ENCODE measurements around the gene RGS7. TPM values are rescaled to one million over a fixed set of nuclear protein-coding genes. Genes with fewer than 3 reads are reported as not detected.

The RGS7 gene
- total and polyA plus RNA-seq, 2 of the 8 experiments (the other 6 are each of a cell fraction or from before 2014, with no cell fraction given) = 1.6 to 3.0 TPM

- H3K27me3 ChIP-seq (replicated peaks in 1 of 4; ENCODE audit: control insufficient read depth in 3 of 4, extremely low read depth in 1 of 4, insufficient read depth in 3 of 4, low read length in 3 of 4) = no peaks in the 10 kb centered on the region
- H3K79me2 ChIP-seq (ENCODE audit: control insufficient read depth in 1 of 2, insufficient read depth in 2 of 2, low read length in 2 of 2) = no peaks in the 10 kb centered on the region
- no peaks in the 10 kb centered on the region for H3K79me1 ChIP-seq (ENCODE audit: low read depth, low read length)
- H3K4ac ChIP-seq (replicated peaks; ENCODE audit: insufficient read length, low read depth, low read length) = no peak overlapping the region
- H3K9ac ChIP-seq (replicated peaks in 1 of 4; ENCODE audit: extremely low read depth in 1 of 4, low read depth in 3 of 4, low read length in 3 of 4) = no peak overlapping the region
- H3K27ac ChIP-seq (ENCODE audit: low read depth, low read length) = no peak overlapping the region
- no peak overlapping the region for H3K4me3 ChIP-seq (ENCODE audit: extremely low read depth in 1 of 4, insufficient read depth in 2 of 4, low read depth in 3 of 4, low read length in 4 of 4)
- ChIA-PET CTCF (ENCODE audit: partially characterized antibody) (no interaction called here), POLR2A (ENCODE audit: partially characterized antibody) (no interaction called here)
- no peak overlapping the region for H3K4me2 ChIP-seq (ENCODE audit: insufficient read depth in 1 of 2, low read depth in 2 of 2, low read length in 2 of 2)
- no peak overlapping the region for H2BK20ac ChIP-seq (ENCODE audit: low read length)
- no peak overlapping the region for H4K5ac ChIP-seq (ENCODE audit: insufficient read length, low read depth, low read length)
- 87% methylated on average over 1 of the region's 1 CpG; no CpG with 5 or more reads in 1 of the 2 experiments for WGBS, 2 experiments (ENCODE audit: extremely low coverage in 1 of 2, insufficient coverage in 1 of 2, insufficient read length in 1 of 2, insufficient replicate concordance in 2 of 2, low coverage in 1 of 2, low lambda C conversion rate in 2 of 2, missing lambda C conversion rate in 1 of 2)
- H2BK15ac ChIP-seq (ENCODE audit: low read length) = no peak overlapping the region
- no peak overlapping the region for H4K8ac ChIP-seq (ENCODE audit: extremely low read depth, insufficient read depth, low read length)
- no peak overlapping the region for H3K18ac ChIP-seq (ENCODE audit: extremely low read depth, low read length)
- H2BK120ac ChIP-seq (replicated peaks; ENCODE audit: low read depth, low read length) = no peak overlapping the region
- H4K91ac ChIP-seq (replicated peaks; ENCODE audit: insufficient read length, low read length) = no peak overlapping the region
- H3K14ac ChIP-seq (ENCODE audit: insufficient read length) = no peak overlapping the region
- H3K4me1 ChIP-seq (replicated peaks in 1 of 4; ENCODE audit: control insufficient read depth in 3 of 4, insufficient read depth in 4 of 4, low read length in 3 of 4) = peaks cover 0 to 2% (median 1%) of the 10 kb centered on the region in 4 experiments; a peak in 4 of 7 replicates
- H2BK12ac ChIP-seq (ENCODE audit: low read depth, low read length) = no peak overlapping the region
- H3K9me3 ChIP-seq (ENCODE audit: insufficient read depth in 2 of 2, low read depth in 1 of 2, low read length in 1 of 2) = no peaks in the 10 kb centered on the region
- DNase-seq (ENCODE audit: low read depth in 1 of 2, low spot score in 2 of 2) (no peak), FAIRE-seq (no peak)
- H2AFZ ChIP-seq (ENCODE audit: low read length) = no peak overlapping the region
- no peaks in the 10 kb centered on the region for H3K36me3 ChIP-seq (ENCODE audit: control insufficient read depth in 2 of 4, insufficient read depth in 4 of 4, low read length in 3 of 4)
- H2BK5ac ChIP-seq (ENCODE audit: low read depth, low read length) = no peak overlapping the region
- H3K56ac ChIP-seq (replicated peaks; ENCODE audit: insufficient read length, low read depth, low read length) = no peak overlapping the region
- no peak overlapping the region for H2AK5ac ChIP-seq (ENCODE audit: low read depth, low read length)
- H4K20me1 ChIP-seq (replicated peaks in 1 of 2; ENCODE audit: control insufficient read depth in 1 of 2, insufficient read depth in 2 of 2, low read length in 2 of 2) = no peaks in the 10 kb centered on the region
- no peaks in the 10 kb centered on the region for H3K23me2 ChIP-seq (ENCODE audit: low read depth, low read length)
- no peak overlapping the region for H3K23ac ChIP-seq (ENCODE audit: insufficient read length)
- TF ChIP-seq ASH2L (IDR thresholded peaks at IDR 0.05; ENCODE audit: low read length) (no peak), BCL11A (IDR thresholded peaks at IDR 0.05; ENCODE audit: low read depth in 2 of 2, low read length in 2 of 2) (no peak), BRCA1 (IDR thresholded peaks at IDR 0.05; ENCODE audit: low read depth, low read length) (no peak), CHD2 (IDR thresholded peaks at IDR 0.05; ENCODE audit: low read length) (no peak), GTF2F1 (IDR thresholded peaks at IDR 0.05; ENCODE audit: borderline replicate concordance, low read depth, low read length) (no peak), USF2 (IDR thresholded peaks at IDR 0.05; ENCODE audit: low read length) (no peak), SAP30 (IDR thresholded peaks at IDR 0.05; ENCODE audit: insufficient read depth, insufficient replicate concordance, low read length) (no peak)
Measured at GRCh38 chr1:241079459-241079858, 277.5 kb downstream of the RGS7 start.
